Measurements from ENCODE around the gene BCCIP.

Gene BCCIP

DNA sequence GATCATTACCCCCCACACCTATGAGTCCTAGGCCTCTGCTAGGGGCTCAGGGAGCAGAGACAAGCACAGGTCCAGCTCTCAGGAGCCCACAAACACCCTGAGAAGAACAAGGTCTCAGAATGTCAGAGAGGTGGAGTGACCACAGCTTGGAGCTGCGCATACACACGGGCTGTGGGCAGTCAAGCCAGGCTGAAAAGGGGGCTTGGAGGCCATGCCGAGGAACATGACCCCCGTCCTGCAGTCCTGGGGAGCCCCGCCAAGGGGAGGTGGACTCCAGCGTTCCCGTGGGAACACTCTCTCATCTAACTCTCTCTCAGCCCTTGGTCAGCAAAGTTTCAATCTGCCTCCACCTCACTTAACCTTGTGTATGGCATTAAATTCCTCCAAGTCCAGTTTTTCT lies 39.9 kb upstream of the BCCIP start:
- Histone ChIP-seq H3K9ac (ENCODE audit: low read depth, low read length) (no peak overlapping the region), H3K27ac (ENCODE audit: low read depth, low read length) (no peak overlapping the region), H3K4me3 (ENCODE audit: low read length) (no peak overlapping the region)

DNA sequence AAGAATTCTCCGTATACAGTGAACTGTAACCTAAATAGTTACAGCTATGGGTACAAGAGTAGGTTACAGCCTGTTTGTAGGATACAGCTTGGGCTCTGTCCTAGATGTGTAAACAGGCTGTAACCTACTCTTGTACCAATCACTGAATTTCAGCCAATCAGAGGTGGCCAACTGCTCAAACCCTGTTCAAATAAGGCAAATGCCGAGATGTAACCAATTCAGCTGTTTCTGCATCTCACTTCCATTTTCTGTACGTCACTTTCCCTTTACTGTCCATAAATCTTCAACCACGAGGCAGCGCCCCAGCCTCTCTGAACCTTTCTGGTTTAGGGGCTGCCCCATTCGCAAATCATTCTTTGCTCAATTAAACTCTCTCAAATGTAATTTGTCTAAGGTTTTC lies 39.4 kb upstream of the BCCIP start:
- H3K4me3 ChIP-seq (ENCODE audit: low read length): no peak overlapping the region
- 95% methylated on average over 6 of the region's 6 CpGs for WGBS
- H3K9ac ChIP-seq (ENCODE audit: low read depth, low read length): no peak overlapping the region
- no peak overlapping the region for H3K27ac ChIP-seq (ENCODE audit: low read depth, low read length)
- H3K4me1 ChIP-seq (ENCODE audit: insufficient read depth, low read length): no peaks in the 10 kb centered on the region
- no peaks in the 10 kb centered on the region for H3K27me3 ChIP-seq (ENCODE audit: insufficient read depth, low read length)
- H3K36me3 ChIP-seq (ENCODE audit: insufficient read depth, low read length): no peaks in the 10 kb centered on the region
- H3K9me3 ChIP-seq (ENCODE audit: insufficient read depth, low read depth, low read length): no peaks in the 10 kb centered on the region

More for the DNA sequence above, 39.9 kb upstream of the BCCIP start:
- no peaks in the 10 kb centered on the region for H3K36me3 ChIP-seq (ENCODE audit: insufficient read depth, low read length)
- WGBS: 95% methylated on average over 7 of the region's 7 CpGs
- no peaks in the 10 kb centered on the region for H3K27me3 ChIP-seq (ENCODE audit: insufficient read depth, low read length)
- H3K4me1 ChIP-seq (ENCODE audit: insufficient read depth, low read length): no peaks in the 10 kb centered on the region
- no peaks in the 10 kb centered on the region for H3K9me3 ChIP-seq (ENCODE audit: insufficient read depth, low read depth, low read length)

DNA sequence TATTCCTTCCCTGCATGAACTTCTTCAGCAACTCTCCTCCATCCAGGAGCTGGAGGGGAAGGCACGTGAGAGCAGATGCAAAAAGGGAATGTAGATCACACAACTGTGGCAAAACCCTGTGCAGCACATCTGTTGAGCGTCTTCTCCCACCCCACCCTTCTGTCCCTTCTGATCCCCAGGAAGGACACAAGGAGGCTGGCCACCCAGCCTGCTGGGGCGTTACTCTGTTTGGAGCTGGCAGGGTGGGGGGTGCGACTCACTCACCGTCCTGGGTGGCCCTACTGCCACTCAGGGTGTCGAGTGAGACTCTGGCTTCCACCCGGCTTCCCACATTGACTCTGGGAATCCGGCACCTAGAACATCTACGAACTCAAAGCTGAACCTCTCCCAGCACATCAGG lies 37.6 kb upstream of the BCCIP start:
- Histone ChIP-seq H3K4me3 (ENCODE audit: low read length) (no peak overlapping the region), H3K9me3 (ENCODE audit: insufficient read depth, low read depth, low read length) (no peaks in the 10 kb centered on the region), H3K27me3 (ENCODE audit: insufficient read depth, low read length) (no peaks in the 10 kb centered on the region), H3K9ac (ENCODE audit: low read depth, low read length) (no peak overlapping the region), H3K27ac (ENCODE audit: low read depth, low read length) (no peak overlapping the region), H3K4me1 (ENCODE audit: insufficient read depth, low read length) (no peaks in the 10 kb centered on the region), H3K36me3 (ENCODE audit: insufficient read depth, low read length) (no peaks in the 10 kb centered on the region)
- 73% methylated on average over 9 of the region's 9 CpGs for WGBS

DNA sequence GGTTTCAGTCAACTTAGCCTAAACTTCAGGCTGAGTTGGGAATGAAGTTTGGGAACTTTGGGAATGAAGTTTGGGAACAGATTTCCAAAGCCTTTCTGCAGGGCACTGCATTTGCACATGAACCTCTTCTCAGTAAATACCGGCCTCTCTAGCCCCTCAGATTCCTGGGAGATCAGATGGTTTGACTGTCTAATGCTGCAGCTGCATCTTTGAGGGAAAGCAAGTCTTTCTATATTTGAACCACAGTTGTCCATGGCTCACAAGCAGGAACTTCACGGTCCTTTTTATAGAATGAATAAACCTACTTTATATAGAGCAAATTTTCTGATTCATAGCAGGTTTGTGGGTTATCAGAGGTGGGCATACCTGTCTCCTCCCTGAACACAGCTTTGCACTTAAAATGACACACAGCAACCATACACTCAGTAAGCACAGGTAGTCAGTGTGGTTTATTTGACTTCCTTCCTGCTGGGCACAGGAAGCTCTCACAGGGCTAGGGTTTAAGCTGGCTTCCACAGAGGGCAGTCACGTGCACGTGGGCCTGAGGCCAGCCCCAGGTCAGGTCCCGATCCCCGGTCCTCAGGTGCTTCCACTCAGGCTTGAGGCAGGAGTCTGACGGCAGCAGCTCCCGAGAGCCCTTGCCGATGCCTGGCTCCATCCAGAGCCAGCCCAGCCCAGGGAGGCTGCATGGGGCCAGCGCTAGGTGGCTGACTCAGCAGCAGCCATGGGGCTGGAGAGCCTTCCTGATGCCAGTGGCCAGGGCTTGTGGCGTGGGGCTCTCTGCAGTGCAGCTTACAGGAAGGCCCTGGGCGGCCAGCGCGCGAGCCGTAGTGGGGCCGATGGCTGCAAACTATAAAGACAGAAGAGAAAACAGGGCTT lies 35.0 kb upstream of the BCCIP start:
- H3K27ac ChIP-seq (ENCODE audit: low read depth, low read length): no peak overlapping the region
- H3K4me1 ChIP-seq (ENCODE audit: insufficient read depth, low read length): no peaks in the 10 kb centered on the region
- no peaks in the 10 kb centered on the region for H3K27me3 ChIP-seq (ENCODE audit: insufficient read depth, low read length)
- H3K4me3 ChIP-seq (ENCODE audit: low read length): no peak overlapping the region
- 92% methylated on average over 16 of the region's 17 CpGs for WGBS
- no peaks in the 10 kb centered on the region for H3K9me3 ChIP-seq (ENCODE audit: insufficient read depth, low read depth, low read length)
- no peak overlapping the region for H3K9ac ChIP-seq (ENCODE audit: low read depth, low read length)
- H3K36me3 ChIP-seq (ENCODE audit: insufficient read depth, low read length): peaks cover 15% of the 10 kb centered on the region

DNA sequence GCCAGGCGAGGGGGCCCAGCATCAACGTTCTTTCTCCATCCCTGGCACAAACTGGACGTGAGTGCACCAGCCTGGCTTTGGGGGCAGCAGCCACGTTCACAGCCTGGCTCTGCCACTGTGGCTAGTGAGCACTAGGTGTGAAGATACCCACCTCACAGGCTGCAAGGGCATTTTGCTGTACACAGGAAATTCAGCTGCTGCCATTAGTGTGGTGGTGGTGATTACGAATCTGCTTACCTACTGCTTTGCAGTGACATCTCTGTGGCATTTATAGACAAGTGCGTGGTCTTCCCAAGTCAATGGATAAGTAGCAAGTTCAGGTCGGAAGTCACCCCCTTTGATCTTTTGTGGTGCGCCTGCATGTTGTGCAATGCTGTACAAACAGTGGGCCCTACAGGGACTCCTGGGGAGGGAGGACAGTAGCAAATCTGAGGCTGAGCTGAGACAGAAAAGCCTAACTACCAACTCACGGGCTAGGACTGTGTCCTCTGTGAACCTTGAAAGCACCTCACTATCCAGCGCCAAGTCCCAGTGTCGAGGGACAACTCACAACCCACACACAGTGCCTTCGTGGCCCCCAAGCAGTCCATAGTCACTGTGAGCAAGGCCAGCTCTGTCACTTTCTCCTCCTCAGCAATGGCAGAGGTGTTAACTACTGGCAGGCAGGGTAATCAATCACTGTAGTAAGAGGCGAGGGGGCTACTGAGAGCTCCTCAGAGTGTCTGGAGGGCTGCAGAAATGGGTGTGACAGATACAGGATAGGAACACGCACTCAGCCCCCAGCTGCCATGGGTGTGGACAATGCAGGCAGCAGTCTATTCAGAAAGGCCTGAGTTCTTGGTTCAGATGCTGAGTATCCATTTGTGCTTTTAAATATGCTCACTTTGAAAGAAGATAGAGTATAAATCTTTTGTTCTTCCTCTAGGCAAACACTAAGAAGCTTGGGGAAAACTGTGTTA lies 30.7 kb upstream of the BCCIP start:
- WGBS: 94% methylated on average over 14 of the region's 14 CpGs
- Histone ChIP-seq H3K9me3 (ENCODE audit: insufficient read depth, low read depth, low read length) (no peaks in the 10 kb centered on the region), H3K4me3 (ENCODE audit: low read length) (no peak overlapping the region), H3K27me3 (ENCODE audit: insufficient read depth, low read length) (no peaks in the 10 kb centered on the region), H3K27ac (ENCODE audit: low read depth, low read length) (no peak overlapping the region), H3K4me1 (ENCODE audit: insufficient read depth, low read length) (no peaks in the 10 kb centered on the region), H3K36me3 (ENCODE audit: insufficient read depth, low read length) (peaks cover 52% of the 10 kb centered on the region), H3K9ac (ENCODE audit: low read depth, low read length) (no peak overlapping the region)

DNA sequence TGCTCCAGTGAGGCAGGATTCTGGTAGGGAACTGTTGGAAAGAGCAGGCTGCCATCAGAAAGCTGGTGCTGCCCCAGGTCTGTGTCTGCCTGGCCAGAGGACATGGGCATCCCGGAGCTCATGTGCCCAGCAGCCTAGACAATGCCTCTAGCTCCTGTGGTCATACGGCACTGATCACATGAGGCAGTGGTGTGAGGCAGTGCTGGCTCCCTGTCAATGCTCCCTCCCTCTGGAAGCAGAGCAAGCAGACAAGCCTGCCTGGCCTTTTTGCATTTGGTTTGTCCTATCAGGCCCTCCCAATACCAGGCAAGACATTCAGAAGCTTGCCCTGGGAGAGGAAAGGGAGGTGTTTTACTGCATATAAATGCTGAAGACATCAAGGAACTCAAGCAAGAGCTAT lies 28.2 kb upstream of the BCCIP start:
- Histone ChIP-seq H3K27ac (ENCODE audit: low read depth, low read length) (no peak overlapping the region), H3K27me3 (ENCODE audit: insufficient read depth, low read length) (no peaks in the 10 kb centered on the region), H3K4me1 (ENCODE audit: insufficient read depth, low read length) (no peaks in the 10 kb centered on the region), H3K36me3 (ENCODE audit: insufficient read depth, low read length) (peaks cover 57% of the 10 kb centered on the region), H3K9me3 (ENCODE audit: insufficient read depth, low read depth, low read length) (no peaks in the 10 kb centered on the region), H3K9ac (ENCODE audit: low read depth, low read length) (no peak overlapping the region), H3K4me3 (ENCODE audit: low read length) (no peak overlapping the region)
- WGBS: 97% methylated on average over 2 of the region's 2 CpGs

DNA sequence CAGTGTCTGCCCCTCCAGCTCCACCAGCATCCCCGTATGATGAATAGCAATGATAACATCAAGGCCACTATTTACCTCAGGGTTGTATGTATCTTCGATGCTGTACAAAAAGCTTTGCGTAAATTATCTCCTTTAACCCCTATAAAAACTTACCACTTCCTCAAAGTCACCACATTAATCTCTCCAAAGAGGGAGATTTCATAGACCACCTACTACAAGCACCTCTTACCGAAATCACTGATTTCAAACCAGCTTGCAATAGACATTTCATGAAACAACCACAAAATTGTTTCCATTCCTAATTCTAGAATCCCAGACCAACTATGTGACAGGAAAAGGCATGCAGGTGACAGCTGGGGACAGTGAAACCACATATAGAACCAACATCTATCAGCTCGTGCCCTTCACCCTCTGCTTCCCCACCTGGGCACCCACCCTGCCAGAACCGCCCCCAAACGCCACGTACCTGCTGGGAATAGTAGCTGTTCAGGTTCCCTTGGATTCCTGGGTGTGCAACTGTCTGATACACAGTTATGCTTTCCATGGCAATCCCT lies 27.6 kb upstream of the BCCIP start:
- H3K27me3 ChIP-seq (ENCODE audit: insufficient read depth, low read length): no peaks in the 10 kb centered on the region
- WGBS: 84% methylated on average over 8 of the region's 8 CpGs
- H3K9ac ChIP-seq (ENCODE audit: low read depth, low read length): no peak overlapping the region
- no peaks in the 10 kb centered on the region for H3K4me1 ChIP-seq (ENCODE audit: insufficient read depth, low read length)
- no peak overlapping the region for H3K4me3 ChIP-seq (ENCODE audit: low read length)
- no peaks in the 10 kb centered on the region for H3K9me3 ChIP-seq (ENCODE audit: insufficient read depth, low read depth, low read length)
- H3K27ac ChIP-seq (ENCODE audit: low read depth, low read length): no peak overlapping the region
- H3K36me3 ChIP-seq (ENCODE audit: insufficient read depth, low read length): peaks cover 57% of the 10 kb centered on the region

DNA sequence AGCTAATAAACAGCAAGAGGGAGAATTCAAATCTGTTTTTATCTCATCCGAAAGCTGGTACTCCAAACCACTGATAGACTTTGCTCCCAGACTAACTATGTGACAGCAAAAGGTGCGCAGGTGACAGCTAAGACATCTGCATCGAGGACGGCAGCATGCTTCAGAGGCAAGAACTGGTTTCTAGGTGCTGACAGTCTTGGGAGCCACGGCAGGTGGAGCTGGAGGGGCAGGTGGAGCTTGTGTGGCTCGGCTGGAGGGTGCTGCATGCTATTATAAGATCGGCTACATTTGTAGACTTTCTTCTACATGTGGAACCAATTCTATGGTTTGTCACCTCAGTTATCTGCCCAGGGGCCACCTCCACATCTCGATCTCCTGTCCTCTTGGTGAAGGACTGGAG lies 25.9 kb upstream of the BCCIP start:
- 94% methylated on average over 8 of the region's 8 CpGs for WGBS

DNA sequence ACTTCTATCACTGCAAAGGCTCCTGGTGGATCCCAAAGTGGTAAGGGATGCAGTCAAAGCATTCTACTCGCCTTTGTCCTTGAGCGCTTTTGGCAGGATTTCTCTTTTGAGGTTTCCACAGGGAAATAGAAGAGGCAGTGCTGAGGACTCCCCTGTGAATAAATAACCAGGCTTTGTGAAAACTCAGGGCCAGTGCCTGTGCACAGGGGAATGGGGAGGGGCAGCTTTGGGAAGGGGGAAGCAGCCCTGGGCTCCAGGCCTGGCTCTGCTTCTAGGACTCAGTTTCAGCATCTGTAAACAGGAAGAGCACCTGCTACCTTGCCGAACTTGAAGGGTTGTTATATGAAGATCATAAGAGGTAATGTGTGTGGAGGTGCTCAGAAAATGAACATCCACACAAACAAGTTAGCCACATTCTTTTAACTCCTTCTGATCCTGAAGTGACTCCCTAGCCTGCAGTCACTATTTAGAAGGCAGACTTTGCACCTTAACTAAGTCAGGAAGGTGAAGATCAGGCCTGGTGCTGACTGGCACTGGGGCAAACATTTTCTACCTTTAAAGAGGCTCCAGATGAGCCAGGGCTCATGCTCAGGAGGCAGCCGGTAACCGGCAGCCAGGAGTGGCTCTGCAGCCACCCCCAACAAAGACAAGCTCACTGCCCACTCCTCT lies 25.2 kb upstream of the BCCIP start:
- 67% methylated on average over 4 of the region's 5 CpGs for WGBS
- H3K4me1 ChIP-seq (ENCODE audit: insufficient read depth, low read length): no peaks in the 10 kb centered on the region
- H3K27me3 ChIP-seq (ENCODE audit: insufficient read depth, low read length): no peaks in the 10 kb centered on the region
- H3K27ac ChIP-seq (ENCODE audit: low read depth, low read length): no peak overlapping the region
- no peak overlapping the region for H3K4me3 ChIP-seq (ENCODE audit: low read length)
- H3K9ac ChIP-seq (ENCODE audit: low read depth, low read length): no peak overlapping the region
- H3K9me3 ChIP-seq (ENCODE audit: insufficient read depth, low read depth, low read length): no peaks in the 10 kb centered on the region
- peaks cover 64% of the 10 kb centered on the region for H3K36me3 ChIP-seq (ENCODE audit: insufficient read depth, low read length)

More for the DNA sequence above, 25.9 kb upstream of the BCCIP start:
- Histone ChIP-seq H3K36me3 (ENCODE audit: insufficient read depth, low read length) (peaks cover 62% of the 10 kb centered on the region), H3K4me3 (ENCODE audit: low read length) (no peak overlapping the region), H3K27me3 (ENCODE audit: insufficient read depth, low read length) (no peaks in the 10 kb centered on the region), H3K9ac (ENCODE audit: low read depth, low read length) (no peak overlapping the region), H3K9me3 (ENCODE audit: insufficient read depth, low read depth, low read length) (no peaks in the 10 kb centered on the region), H3K4me1 (ENCODE audit: insufficient read depth, low read length) (no peaks in the 10 kb centered on the region), H3K27ac (ENCODE audit: low read depth, low read length) (no peak overlapping the region)

DNA sequence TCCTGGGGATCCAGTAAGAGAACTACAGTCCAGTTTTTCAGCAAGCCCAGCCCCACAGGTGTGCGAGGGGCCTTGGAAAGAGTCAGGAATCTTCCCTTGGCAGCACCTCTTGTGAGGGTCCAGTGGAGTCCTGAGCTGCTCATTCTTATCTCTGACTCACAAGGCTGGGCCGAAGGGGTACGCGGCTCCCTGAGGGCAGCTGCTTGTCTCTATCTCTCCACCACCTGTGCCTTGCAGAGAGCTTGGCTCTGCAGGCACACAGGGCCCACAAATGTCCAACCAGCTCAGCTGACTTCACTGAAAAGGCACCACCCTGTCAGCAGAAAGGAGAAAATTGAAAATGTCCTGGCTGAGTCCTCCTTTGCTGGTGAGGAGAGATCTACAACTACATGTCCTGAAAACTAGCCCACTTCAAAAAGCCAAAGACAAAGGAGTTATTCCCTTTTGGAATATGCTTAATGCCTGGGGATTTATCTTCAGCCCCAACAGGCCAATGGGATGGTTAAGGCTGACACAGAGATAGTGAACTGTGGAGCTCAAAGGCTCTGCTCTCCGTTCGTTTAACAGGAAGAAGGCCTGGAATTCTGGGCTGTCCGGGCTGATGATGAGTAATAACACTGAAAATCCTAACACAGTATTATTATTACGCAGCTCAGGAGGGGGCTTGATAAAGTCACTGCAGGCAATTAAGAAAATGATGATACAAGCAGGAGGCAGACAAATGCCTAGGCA lies 23.7 kb upstream of the BCCIP start:
- Histone ChIP-seq H3K36me3 (ENCODE audit: insufficient read depth, low read length) (peaks cover 59% of the 10 kb centered on the region), H3K27ac (ENCODE audit: low read depth, low read length) (no peak overlapping the region), H3K9ac (ENCODE audit: low read depth, low read length) (no peak overlapping the region), H3K27me3 (ENCODE audit: insufficient read depth, low read length) (no peaks in the 10 kb centered on the region), H3K4me1 (ENCODE audit: insufficient read depth, low read length) (no peaks in the 10 kb centered on the region; the same call in 1 of the 2 replicates), H3K4me3 (ENCODE audit: low read length) (no peak overlapping the region), H3K9me3 (ENCODE audit: insufficient read depth, low read depth, low read length) (no peaks in the 10 kb centered on the region)
- WGBS: 95% methylated on average over 7 of the region's 8 CpGs
